Thoracic aorta (tissue), 2 donors: ENCODE data around the gene MAPT. TPM values are rescaled to one million over a fixed set of nuclear protein-coding genes. Genes with fewer than 3 reads are reported as not detected.

Experiments used
- ATAC-seq: fragments of 150-250 bp; one replicate; pipeline ENCODE4 v1.8.0; 2017; ENCODE audit warnings: low read depth; ENCODE audit not compliant: insufficient number of reproducible peaks, low FRiP score
- DNase-seq: peaks from one replicate; pipeline ENCODE4 v3.0.0-alpha.2; 2020; ENCODE audit warnings: low spot score
- H3K27ac ChIP-seq, 2 donors: fragments of 200-600 bp; sonication (generic); 1 replicate in 1 of 2; 2 replicates in 1 of 2; pipeline ENCODE4 v1.5.1; 2016; ENCODE audit warnings: mild to moderate bottlenecking in 2 of 2, moderate library complexity in 2 of 2
- H3K27me3 ChIP-seq: fragments of 200-600 bp; sonication (generic); replicated peaks from 2 replicates; pipeline ENCODE4 v1.6.0; 2016; ENCODE audit warnings: mild to moderate bottlenecking; ENCODE audit not compliant: insufficient read depth
- H3K36me3 ChIP-seq: fragments of 200-600 bp; sonication (generic); one replicate; pipeline ENCODE4 v1.5.1; 2016
- H3K4me1 ChIP-seq, 2 donors: fragments of 200-600 bp; sonication (generic); 1 replicate in 1 of 2; 2 replicates in 1 of 2; pipeline versions ENCODE4 v1.5.1 to v1.6.0; 2016; ENCODE audit warnings: low read depth in 2 of 2, mild to moderate bottlenecking in 1 of 2; ENCODE audit not compliant: control insufficient read depth in 1 of 2
- H3K4me3 ChIP-seq: fragments of 200-600 bp; sonication (generic); 2 replicates; pipeline ENCODE4 v1.5.1; 2016; ENCODE audit warnings: mild to moderate bottlenecking
- H3K9me3 ChIP-seq: fragments of 200-600 bp; sonication (generic); 2 replicates; pipeline ENCODE4 v1.5.1; 2016
- total RNA-seq, 2 donors: library from RNA; depleted of rRNA; stranded (reverse); fragments of >200 nt; gene quantifications; one replicate each; pipeline versions ENCODE4 v1.1.0 to v1.2.3, GENCODE V29; 2016
- TF ChIP-seq, protein P1 (sequence below): fragments of 200-600 bp; sonication (generic); IDR thresholded peaks from one replicate; pipeline ENCODE4 v1.5.1; 2019; ENCODE audit warnings: antibody characterized with exemption

The MAPT gene
- total RNA-seq, 2 donors from 2014 or later = 3.1 to 4.6 TPM

DNA sequence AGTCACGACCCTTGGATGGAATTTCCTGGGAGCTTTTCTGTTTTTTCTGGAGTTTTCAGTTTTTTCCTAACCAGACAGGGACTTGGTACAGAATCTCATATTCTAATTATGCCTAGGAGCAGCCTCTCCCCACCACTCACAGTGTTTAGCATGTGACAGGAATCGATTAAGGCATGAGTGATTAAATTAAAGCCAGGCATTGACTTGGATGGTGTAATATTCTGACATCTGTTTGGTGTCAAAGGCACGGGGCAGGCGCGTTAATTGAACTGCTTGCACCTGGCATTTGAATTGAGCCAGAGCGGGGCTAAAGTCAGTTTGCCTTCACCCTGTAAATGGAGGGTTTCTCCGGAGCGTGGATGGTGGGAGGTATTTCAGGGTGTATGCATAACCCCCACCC lies 11.9 kb downstream of the MAPT start:
- Histone ChIP-seq H3K27me3 (no peaks in the 10 kb centered on the region), H3K27ac (no peak overlapping the region), H3K9me3 (no peaks in the 10 kb centered on the region), H3K4me1 (no peaks in the 10 kb centered on the region), H3K36me3 (no peaks in the 10 kb centered on the region), H3K4me3 (no peak overlapping the region)
- no peak for DNase-seq
- TF ChIP-seq, protein P1, sequence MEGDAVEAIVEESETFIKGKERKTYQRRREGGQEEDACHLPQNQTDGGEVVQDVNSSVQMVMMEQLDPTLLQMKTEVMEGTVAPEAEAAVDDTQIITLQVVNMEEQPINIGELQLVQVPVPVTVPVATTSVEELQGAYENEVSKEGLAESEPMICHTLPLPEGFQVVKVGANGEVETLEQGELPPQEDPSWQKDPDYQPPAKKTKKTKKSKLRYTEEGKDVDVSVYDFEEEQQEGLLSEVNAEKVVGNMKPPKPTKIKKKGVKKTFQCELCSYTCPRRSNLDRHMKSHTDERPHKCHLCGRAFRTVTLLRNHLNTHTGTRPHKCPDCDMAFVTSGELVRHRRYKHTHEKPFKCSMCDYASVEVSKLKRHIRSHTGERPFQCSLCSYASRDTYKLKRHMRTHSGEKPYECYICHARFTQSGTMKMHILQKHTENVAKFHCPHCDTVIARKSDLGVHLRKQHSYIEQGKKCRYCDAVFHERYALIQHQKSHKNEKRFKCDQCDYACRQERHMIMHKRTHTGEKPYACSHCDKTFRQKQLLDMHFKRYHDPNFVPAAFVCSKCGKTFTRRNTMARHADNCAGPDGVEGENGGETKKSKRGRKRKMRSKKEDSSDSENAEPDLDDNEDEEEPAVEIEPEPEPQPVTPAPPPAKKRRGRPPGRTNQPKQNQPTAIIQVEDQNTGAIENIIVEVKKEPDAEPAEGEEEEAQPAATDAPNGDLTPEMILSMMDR = no peak
- no peak for ATAC-seq

DNA sequence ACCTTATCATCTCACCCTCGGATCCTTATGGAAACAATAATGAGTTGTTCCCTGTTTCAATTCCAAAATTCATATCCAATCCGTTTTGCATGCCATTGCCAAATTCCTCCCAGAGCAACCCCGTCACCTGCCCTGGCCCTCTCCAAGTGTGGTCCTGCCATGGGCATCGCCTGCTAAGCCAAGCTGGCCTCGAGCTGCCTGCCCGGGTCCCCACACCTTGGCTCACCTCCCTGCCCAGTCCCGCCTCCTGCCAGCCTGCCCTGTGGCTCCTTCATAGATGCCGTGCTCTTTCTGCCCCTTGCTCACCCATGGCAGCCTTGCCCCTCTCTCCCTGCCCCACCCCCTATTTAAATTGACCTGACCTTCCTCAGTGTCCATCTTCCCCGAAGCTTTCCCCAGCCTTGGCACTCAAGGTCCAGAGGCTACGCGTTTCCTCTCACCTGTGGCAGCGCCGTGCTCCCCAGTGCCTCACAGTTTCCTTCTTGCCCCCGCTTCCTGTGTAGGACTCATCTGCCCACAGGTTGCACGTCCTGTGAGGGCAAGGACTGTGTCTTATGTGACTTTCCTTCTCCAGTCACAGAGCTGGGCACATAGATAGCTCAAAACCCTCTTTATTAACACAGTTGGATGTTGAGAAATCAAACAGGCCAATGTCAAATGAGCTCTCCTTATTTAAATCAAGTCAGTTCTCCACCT lies 12.7 kb downstream of the MAPT start:
- no peaks in the 10 kb centered on the region for H3K9me3 ChIP-seq
- DNase-seq (no peak), ATAC-seq (no peak)
- no peak overlapping the region for H3K27ac ChIP-seq
- no peak overlapping the region for H3K4me3 ChIP-seq
- H3K27me3 ChIP-seq = no peaks in the 10 kb centered on the region
- H3K4me1 ChIP-seq = no peaks in the 10 kb centered on the region
- TF ChIP-seq, protein P1 = no peak
- no peaks in the 10 kb centered on the region for H3K36me3 ChIP-seq

DNA sequence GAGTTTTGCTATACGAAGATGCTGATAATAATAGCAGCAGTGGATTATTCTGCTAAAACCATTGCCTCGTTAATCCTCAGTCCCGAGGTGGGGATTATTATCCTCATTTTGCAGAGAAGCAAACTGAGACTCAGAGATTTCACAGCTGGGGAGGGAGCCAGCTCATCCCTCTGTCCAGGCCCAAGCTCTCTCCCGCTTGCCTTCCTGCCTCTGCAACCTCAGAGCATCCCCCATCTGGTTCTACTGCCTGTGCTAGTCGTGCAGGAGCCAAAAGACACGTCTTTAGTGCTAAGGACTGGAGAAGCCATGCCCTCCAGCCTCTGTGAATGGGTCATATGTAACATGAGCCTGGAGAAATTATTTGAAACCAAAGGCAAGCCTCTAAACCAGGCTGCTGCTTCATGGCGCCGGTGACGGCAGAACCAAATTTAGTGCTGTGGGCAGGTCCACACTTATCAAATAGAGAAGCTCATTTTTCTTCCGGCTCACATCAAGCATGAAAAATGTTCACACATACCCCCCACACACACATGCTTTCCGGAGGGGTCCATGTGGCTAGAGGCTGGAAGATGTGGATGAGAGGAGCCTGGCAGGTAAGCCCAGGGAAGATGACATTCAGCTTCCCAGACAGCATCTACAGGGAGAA lies 13.5 kb downstream of the MAPT start:
- TF ChIP-seq, protein P1 = no peak
- no peaks in the 10 kb centered on the region for H3K36me3 ChIP-seq
- no peak overlapping the region for H3K4me3 ChIP-seq
- H3K9me3 ChIP-seq = no peaks in the 10 kb centered on the region
- ATAC-seq (no peak), DNase-seq (no peak)
- no peaks in the 10 kb centered on the region for H3K4me1 ChIP-seq
- no peaks in the 10 kb centered on the region for H3K27me3 ChIP-seq
- no peak overlapping the region for H3K27ac ChIP-seq

DNA sequence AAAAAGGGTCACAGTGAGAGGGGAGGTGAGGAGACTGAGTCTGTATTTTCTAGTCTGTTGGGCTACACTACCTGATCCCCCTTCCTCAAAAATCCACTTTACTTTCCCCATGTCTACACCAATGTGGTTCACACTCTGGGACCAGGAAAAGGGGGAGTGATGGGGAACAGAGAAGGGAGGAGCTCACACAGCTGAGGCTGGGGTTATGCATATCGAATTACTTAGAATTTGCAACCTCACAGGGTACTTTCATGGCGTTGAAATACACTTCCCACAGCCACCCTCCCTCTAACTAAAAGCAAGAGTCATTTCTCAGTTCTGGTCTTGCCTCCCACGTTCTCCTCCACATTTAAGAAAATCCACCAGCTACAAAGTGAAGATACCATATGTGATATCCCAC lies 14.1 kb downstream of the MAPT start:
- no peak for DNase-seq
- Histone ChIP-seq H3K36me3 (no peaks in the 10 kb centered on the region), H3K27ac (no peak overlapping the region), H3K4me3 (no peak overlapping the region), H3K9me3 (no peaks in the 10 kb centered on the region), H3K4me1 (no peaks in the 10 kb centered on the region), H3K27me3 (no peaks in the 10 kb centered on the region)
- no peak for ATAC-seq
- TF ChIP-seq, protein P1 = no peak

DNA sequence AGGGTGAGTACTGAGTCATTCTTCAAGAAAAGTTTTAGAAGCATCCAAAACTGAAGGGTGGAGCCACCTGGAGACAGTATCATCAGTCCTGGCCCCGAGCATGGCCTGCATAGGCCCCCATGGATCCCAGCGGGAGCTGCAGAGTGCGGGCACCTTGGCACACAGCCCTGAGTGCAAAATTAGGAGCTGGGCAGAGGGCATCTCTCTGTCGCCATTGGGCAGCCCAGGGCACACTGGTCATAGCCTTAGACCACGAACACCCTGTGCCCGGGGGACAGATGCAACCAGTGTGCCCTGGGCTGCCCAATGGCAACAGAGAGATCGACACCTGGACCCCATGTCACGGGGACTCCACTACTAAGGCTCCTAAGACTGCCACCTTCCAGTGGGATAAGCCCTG lies 14.6 kb downstream of the MAPT start:
- TF ChIP-seq, protein P1 = no peak
- Histone ChIP-seq H3K9me3 (no peaks in the 10 kb centered on the region), H3K4me3 (no peak overlapping the region), H3K27me3 (no peaks in the 10 kb centered on the region), H3K4me1 (no peaks in the 10 kb centered on the region), H3K27ac (no peak overlapping the region), H3K36me3 (no peaks in the 10 kb centered on the region)
- no peak for DNase-seq
- ATAC-seq = no peak
